Measurements from ENCODE around the gene CFAP58. TPM values are rescaled to one million over a fixed set of nuclear protein-coding genes. Genes with fewer than 3 reads are reported as not detected.

CFAP58 gene
- total and polyA plus RNA-seq, 2 of the 13 experiments (the other 11 are each of a cell fraction or from before 2014, with no cell fraction given) = 0.03 TPM; not detected in 1

DNA sequence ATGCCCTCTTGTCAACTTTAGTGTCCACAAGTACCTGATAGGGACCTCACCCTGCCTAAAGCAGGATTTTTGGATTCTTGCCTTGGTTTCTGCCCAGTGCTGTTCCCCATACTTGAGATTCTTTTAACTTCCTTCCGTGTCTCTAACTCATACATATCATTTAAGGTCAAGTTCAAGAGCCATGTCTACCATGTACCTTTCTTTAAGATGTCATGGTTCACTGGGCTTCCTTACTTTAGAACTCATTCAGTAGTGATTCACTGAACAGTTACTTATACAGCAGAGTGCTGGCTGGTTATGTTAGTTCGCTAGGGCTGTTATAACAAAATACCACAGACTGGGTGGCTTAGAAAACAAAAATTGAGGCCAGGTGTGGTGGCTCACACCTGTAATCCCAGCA is 5.0 kb upstream of the CFAP58 start:
- BruUV-seq (replicated peaks) = no TSS peak
- DNase-seq (ENCODE audit: low spot score) (no peak), FAIRE-seq (no peak), ATAC-seq (no peak)
- POLR2A ChIA-PET = interaction anchor here (1.1 to 1.5 kb wide), 2 partner anchors 21 to 43 kb away, joined by 4 to 7 read pairs; no protein-coding TSS in a partner anchor
- H3K9me3 ChIP-seq (ENCODE audit: low read length) = no peaks in the 10 kb centered on the region
- in situ Hi-C loops (cut with HindIII; ENCODE audit: extremely low pct_ligation_motif_present, low pct_unique_long_range_greater_than_20kb) = loop anchor here (5.0 kb wide), 1 partner anchor 46 kb away; no protein-coding TSS in a partner anchor
- peaks cover 31% of the 10 kb centered on the region for H3K4me1 ChIP-seq (ENCODE audit: insufficient read depth, low read length)
- CTCF ChIA-PET (ENCODE audit: low intra/inter-chr PET ratio, low total read pairs) = interaction anchor here (2.7 to 3.2 kb wide), 2 partner anchors 44 to 57 kb away, joined by 42 read pairs; no protein-coding TSS in a partner anchor
- no peaks in the 10 kb centered on the region for H4K20me1 ChIP-seq (ENCODE audit: insufficient read depth, low read length)
- no peak overlapping the region for H3K27ac ChIP-seq (ENCODE audit: extremely low read length, insufficient read depth, low read length)
- 15% methylated on average over 2 of the region's 2 CpGs for WGBS (ENCODE audit: low lambda C conversion rate)
- H3K27me3 ChIP-seq (ENCODE audit: control insufficient read depth in 1 of 2, insufficient read depth in 2 of 2, low read length in 2 of 2) = peaks cover 0 to 8% of the 10 kb centered on the region in 2 experiments; a peak in 2 of 5 replicates
- intact Hi-C loops (cut with micrococcal nuclease; ENCODE audit: unreplicated experiment) = loop anchor here (5.0 kb wide), 1 partner anchor 226 kb away; the partner anchor contains the start of gene SFR1
- H3K36me3 ChIP-seq (replicated peaks in 1 of 2; ENCODE audit: control insufficient read depth in 1 of 2, insufficient read depth in 2 of 2, low read length in 2 of 2) = no peaks in the 10 kb centered on the region
- H3K4me3 ChIP-seq (replicated peaks in 1 of 3; ENCODE audit: insufficient read depth in 1 of 3, low read depth in 2 of 3, low read length in 3 of 3) = no peak overlapping the region
- H3K9ac ChIP-seq (ENCODE audit: insufficient read depth, low read depth, low read length) = no peak overlapping the region
- TF ChIP-seq SRSF4 (IDR thresholded peaks at IDR 0.05; ENCODE audit: low read depth, low read length, poor library complexity, severe bottlenecking) = no peak
- no peak for TF ChIP-seq ZC3H13 (CRISPR knock-in tag; IDR thresholded peaks at IDR 0.05)
- TF ChIP-seq ZBTB39 (CRISPR knock-in tag; IDR thresholded peaks at IDR 0.05) = no peak
- TF ChIP-seq ZNF672 (CRISPR knock-in tag; IDR thresholded peaks at IDR 0.05) = no peak
- TF ChIP-seq MEF2D (CRISPR knock-in tag; IDR thresholded peaks at IDR 0.05) = no peak
- TF ChIP-seq GATAD2A (CRISPR knock-in tag; IDR thresholded peaks at IDR 0.05) = no peak
- TF ChIP-seq, protein P1, sequence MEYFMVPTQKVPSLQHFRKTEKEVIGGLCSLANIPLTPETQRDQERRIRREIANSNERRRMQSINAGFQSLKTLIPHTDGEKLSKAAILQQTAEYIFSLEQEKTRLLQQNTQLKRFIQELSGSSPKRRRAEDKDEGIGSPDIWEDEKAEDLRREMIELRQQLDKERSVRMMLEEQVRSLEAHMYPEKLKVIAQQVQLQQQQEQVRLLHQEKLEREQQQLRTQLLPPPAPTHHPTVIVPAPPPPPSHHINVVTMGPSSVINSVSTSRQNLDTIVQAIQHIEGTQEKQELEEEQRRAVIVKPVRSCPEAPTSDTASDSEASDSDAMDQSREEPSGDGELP (IDR thresholded peaks at IDR 0.05; ENCODE audit: borderline replicate concordance, low read depth) = no peak
- H3K79me2 ChIP-seq (ENCODE audit: insufficient read depth, low read length) = no peaks in the 10 kb centered on the region
- no peak overlapping the region for H2AFZ ChIP-seq (ENCODE audit: low read length)
- H3K4me2 ChIP-seq (ENCODE audit: low read depth, low read length) = no peak overlapping the region
